Hematopoietic multipotent progenitor cell treated with erythropoietin and hydrocortisone succinate and interleukin-3 and kit ligand, for 4 days (in vitro differentiated cells): ENCODE data around the gene FAM241B.

Experiments used
- DNase-seq: peaks from one replicate; pipeline ENCODE4 v3.0.0-alpha.2; 2015

The FAM241B gene

DNA sequence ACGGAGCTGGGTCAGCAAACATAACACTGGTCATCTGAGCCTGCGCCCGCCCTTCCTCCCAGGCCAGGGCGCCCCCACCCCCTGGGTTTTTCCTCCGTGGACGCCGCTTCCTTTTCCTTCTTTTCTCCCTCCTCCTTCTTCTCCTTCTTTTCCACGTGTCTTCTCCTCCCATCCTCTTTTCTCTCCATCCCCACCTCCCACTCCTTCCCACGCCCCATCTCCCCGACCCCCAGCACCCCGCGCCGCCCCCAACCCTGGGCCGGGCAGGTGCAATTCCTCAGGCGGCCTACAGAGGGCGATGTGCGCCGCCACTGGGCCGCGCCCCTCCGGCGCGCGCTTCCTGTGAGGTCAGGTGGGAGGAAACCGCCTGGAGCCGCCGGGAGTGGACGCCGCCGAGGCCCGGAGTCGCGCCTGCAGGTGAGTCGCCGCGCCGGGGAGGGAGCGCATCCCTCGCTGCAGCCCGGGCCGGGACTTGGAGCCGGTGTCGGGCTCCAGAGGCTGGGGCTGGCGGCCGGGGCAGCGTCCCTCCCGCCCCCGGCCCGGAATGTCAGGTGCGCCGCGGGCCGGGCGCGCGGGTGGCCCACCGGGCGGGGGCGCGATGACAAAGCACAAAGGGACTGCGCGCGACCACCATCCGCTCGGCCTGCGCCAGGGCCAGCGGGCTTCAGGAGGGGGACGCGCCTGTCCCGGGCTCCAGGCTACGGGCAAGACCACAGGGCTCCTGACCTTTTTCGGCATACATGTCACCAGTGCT is at the start of gene FAM241B:
FAM241B (plus strand) TSS at position 351 of the 754 bp plus-strand sequence. CDS start 1,497 bp downstream, outside the sequence.
- peak; percentile 69 for DNase-seq

DNA sequence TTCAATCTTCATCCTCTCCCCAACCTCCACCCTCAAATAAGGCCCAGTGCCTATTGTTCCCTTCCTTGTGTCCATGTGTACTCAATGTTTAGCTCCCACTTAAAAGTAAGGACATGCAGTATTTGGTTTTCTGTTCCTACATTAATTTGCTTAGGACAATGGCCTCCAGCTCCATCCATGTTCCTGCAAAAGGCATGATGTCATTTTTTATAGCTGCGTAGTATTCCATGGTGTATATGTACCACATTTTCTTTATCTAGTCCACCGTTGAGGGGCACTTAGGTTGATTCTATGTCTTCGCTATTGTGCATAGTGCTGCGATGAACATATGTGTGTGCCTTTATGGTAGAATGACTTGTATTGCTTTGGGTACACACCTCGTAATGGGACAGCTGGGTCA is 49.6 kb upstream of the FAM241B start:
- no peak for DNase-seq

GRCh38 chr10:69583106-69583505 is 46.9 kb upstream of the FAM241B start:
- no peak for DNase-seq

DNA sequence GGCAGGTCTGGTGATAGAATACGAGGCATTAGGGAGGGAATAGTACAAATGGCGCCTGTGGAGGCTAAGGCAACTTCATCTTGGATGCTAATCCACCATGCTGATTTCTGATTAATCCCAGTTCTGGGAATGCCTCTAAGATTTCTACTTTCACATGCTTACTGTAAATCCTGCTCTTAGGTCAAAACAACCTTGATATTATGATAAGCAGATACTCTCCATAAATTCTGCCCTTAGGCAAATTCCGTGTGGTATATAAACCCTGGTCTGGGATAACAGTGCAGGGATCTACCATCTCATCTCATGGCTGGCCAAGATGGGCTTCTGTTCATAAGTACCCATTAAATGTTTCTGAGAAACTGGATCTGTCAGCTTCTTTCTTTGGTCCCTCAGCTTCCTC is 45.4 kb upstream of the FAM241B start:
- no peak for DNase-seq

GRCh38 chr10:69588358-69588757 is 41.7 kb upstream of the FAM241B start:
- DNase-seq: peak; percentile 26

- no peak for DNase-seq
Observed at GRCh38 chr10:69600761-69601330, 29.2 kb upstream of the FAM241B start.

DNA sequence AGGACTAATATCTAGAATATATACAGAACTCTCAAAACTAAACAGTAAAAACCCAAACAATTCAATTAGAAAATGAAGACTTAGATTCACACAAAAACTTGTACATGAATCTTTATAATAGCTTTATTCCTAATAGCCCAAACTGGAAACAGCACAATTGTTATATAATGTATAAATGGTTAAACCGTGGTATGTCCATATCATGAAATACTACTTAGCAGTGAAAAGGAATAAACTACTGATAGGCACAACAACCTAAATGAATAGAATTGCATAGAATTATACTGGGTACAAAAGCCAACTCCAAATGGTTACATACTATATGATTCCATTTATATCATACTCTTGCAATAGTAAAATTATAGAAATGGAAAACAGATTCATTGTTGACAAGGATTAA is 21.0 kb upstream of the FAM241B start:
- DNase-seq: no peak

GRCh38 chr10:69612760-69613159 is 17.3 kb upstream of the FAM241B start:
- no peak for DNase-seq

- DNase-seq: no peak
Observed at GRCh38 chr10:69614130-69614529, 15.9 kb upstream of the FAM241B start.

- DNase-seq: no peak
Observed at GRCh38 chr10:69616358-69616757, 13.7 kb upstream of the FAM241B start.

- DNase-seq: no peak
Observed at GRCh38 chr10:69618746-69619145, 11.3 kb upstream of the FAM241B start.

DNA sequence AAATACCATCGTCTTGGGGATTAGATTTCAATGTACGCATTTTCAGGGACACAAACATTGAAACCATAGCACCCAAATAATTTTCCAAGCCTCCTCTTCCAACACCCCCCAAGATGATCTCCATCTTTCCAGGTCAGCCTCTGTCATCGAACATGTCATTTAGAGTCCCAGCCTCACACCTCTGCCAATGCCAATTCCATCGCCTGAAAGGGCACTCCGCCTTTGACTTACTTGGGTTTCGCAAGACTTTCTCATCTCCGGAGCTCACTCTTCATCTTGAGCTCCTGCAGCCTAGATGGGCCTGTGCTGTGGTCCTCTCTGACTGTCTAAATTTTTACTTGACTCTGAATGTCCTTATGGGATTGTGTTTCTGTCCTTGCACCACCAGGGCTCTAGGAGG is 10.4 kb upstream of the FAM241B start:
- no peak for DNase-seq

GRCh38 chr10:69620625-69621024 is 9.4 kb upstream of the FAM241B start:
- DNase-seq: no peak

DNA sequence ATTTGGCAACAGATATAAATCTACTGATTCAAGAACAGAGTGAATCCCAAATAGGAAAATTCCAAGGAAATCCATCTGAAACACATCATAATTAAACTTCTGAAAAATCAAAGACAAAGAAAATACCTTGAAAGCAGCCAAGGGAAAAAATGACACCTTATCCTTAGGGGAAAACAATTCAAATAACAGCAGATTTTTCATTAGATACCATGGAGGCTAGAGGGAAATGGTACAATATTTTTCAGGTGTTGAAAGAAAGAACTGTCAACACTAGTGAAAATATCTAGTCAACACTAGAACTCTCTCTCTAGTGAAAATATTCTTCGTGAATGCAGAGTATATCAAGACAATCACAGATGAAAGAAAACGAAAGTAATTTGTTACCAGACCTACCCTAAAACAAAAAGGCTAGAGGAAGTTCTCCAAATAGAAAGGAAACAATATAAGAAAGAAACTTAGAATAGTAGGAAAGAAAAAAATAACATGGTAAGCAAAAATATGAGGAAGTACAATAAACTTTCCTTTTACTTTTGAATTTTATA is 5.7 kb upstream of the FAM241B start:
- DNase-seq: no peak

DNA sequence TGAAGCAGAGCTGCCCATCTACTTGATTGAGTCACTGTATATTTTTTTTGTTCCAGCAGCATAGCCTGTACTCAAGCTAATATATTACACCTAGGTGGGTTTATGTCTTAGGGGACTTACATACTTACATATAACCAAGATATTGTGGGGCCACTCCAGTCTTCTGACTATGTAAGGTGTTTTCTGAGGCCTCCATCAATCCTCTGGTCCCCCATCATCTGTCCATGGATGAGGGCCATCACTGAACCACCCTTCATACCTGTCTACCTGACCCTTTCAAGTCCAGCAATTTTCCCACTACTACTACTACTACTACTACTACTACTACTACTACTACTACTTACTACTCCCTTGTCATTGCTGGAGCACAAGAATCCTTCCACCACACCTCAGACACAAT is 3.2 kb upstream of the FAM241B start:
- no peak for DNase-seq

DNA sequence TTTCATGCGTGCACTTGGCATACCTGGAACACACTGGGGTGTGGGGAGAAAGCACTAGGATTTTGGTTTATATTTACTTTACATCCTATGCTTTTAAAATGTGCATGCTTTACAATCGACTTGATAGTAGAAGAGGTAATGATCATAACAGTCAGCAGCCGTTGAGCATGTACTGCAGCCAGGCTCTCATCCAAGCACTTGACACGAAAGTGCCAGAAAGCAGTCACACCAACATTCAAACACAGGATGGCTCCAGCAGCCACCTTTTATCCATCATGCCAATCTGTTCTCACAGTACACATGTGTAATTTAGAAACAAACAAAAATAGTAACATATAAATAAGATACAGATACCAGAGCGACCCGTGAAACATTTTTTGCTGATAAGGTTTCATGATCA is 1.2 kb upstream of the FAM241B start:
- no peak for DNase-seq

DNA sequence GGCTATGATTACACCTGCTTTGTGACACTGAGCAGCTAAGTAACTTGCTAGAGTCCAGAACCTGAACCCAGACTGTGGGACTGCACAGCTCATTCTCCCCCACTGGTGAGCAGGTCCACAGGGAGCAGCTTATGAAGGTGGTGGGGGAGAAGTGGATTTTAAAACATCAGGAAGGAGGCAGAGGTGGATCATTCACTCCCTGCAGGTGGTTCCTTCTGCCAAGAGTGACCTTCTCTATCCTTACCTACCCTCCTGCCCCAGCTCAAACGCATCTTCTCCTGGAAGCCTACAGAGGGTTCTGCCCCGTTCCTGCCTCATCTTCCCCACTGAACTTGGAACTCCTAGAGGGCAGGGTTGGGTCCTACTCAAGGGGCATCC is 539 bp upstream of the FAM241B start:
- DNase-seq: no peak

DNA sequence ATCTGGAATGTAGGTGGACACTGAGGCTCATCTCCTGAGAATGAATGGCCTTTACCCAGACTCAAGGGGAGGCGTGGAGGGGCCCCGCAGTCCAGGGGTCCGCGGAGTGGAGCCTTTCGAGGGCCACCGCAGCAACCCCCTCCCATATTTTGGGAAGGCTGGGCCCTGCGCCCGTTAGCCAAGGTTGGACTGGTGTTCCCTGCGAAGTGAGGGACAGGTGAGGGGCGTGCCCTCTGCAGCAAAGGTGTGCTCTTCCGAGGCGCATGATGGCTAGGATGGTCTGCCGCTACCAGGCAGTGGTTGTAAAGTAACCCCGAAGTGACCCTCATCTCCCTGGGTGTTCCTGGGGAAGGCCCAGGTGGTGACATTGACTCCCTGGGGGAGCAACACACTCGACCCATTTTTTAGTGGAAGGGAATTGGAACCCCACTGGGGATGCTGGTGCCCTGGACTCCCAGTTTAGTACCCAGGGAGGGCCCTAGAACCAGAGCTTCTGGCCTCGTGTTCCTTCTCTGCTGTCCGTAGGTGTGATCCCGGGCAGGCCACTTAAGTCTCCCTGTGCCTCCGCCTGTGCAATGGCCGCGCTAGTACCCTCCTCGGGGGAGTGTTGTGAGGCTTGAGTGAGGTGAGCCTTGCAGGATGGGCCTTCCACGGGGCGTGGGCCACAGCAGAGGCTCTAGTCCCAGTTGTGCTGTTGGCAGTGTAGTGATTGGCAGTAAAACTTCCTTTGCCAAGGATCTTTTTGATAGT is 779 bp downstream of the FAM241B start:
- DNase-seq: no peak

GRCh38 chr10:69631566-69631965 is 1.5 kb downstream of the FAM241B start:
- DNase-seq: no peak

- no peak for DNase-seq
Observed at GRCh38 chr10:69632516-69633199, 2.6 kb downstream of the FAM241B start.

GRCh38 chr10:69633673-69634635 is 3.9 kb downstream of the FAM241B start:
- DNase-seq: no peak
